ENCODE data around the gene BCL2A1.

- TF ChIP-seq POLR2A (IDR thresholded peaks at IDR 0.05) (no peak), CTCF (IDR thresholded peaks at IDR 0.05) (no peak)
These were observed 47.9 kb downstream of the BCL2A1 start for GRCh38 chr15:79923079-79923514.
